GM19035 (cell line): ENCODE measurements around the gene CELF6.
A peak's percentile ranks its signal among the peaks of the same experiment; 100 is the strongest.

Experiments
- ATAC-seq: cut with Tn5 transposase; IDR thresholded peaks from one replicate; pipeline ENCODE4 v1.9.1; 2021; ENCODE audit not compliant: unreplicated experiment

The CELF6 gene

DNA sequence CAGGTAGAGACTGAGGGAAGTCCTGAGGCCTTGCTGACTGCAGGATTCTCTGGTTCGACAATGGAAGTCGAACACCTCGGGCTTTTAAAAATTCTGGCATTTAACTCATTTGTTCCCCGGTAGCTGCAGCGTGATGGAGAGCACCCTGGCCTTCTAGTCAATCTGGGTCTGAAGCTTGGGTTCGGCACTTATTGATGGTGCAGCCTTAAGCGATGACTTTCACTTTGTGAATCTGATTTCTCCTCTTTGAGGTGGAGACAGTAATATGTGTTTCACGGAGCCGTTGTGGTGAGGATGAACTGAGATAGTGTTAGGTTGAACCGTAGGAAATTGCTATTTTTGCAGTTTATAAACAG lies 47.0 kb downstream of the CELF6 start:
- ATAC-seq, result no peak

DNA sequence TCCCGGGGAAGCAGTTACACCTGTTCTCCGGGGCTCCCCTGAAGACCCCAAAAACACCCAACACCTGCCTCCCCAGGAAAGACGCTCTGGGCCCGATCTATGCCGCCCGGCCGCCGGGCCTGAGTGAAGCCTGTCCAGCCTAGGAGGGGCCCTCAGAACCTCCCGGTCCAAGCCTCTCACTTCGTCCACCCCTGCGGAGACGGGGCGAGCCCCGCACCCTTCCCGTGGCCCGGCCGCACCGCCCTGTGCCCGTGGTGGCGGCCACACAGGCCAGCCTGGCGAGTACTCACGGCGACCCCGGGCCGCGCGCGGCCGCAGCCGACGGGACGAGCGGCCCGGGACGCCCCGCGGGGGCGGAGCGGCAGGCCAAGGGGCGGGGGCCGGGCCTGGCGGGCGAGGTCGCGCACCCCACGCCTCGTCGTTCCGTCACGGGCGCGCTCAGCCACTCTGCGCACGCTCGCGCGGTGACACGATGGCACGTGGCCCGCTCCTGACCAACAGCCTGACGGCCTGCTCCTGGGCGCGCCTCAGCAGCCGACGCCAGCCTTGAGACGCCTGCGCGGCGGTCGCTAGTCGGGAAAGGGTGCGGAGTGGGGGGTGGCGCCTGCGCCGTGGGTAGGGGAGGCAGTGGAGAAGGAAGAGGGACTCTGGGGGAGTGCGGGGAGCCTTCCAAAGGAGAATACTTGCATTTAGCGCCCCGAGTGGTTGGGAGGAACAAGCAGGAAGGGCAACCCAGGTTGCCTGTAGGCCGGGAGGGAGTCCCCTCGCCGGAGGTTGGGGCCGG lies 47.6 kb downstream of the CELF6 start, which contains the start of gene PARP6:
PARP6 (minus strand) TSS at position 342 of the 784 bp plus-strand sequence. CDS start 5,077 bp downstream, outside the sequence.
- ATAC-seq, result peak; percentile 95

DNA sequence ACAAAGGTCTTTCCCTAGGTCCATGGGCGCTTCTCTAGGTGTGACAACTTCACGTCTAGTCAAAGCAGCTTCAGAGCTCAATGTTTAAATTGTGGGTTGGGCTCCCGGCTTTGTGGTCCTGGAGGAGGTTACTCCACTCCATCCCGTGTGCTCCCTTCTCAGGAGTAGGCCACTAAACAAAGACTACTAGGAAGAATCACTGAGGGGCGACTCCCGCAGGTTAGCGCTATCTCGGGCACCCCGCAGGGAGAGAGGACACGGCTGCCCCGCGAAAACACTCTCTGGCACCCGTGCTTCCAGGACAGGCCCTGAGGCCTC lies 48.1 kb downstream of the CELF6 start:
- ATAC-seq, result no peak

DNA sequence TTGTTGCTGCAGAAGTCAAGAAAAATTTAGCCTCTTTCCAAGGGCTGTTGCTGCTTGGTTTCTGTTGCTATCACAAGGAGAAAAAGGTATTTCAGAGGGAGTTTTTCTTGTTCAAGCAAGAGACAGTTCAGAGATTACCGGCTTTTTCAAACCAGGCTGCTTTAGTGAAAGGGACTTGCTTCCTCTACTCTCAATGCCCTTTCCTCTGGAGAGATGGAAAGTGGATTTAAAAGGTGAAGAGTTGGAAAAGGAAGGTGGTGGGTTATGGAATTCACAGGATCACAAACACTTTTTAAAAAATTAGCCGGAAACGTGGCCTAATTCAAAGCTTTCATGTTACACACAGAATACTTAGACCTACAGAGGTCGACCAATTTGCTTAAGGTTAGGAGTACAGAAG lies 48.7 kb downstream of the CELF6 start:
- ATAC-seq, result no peak

DNA sequence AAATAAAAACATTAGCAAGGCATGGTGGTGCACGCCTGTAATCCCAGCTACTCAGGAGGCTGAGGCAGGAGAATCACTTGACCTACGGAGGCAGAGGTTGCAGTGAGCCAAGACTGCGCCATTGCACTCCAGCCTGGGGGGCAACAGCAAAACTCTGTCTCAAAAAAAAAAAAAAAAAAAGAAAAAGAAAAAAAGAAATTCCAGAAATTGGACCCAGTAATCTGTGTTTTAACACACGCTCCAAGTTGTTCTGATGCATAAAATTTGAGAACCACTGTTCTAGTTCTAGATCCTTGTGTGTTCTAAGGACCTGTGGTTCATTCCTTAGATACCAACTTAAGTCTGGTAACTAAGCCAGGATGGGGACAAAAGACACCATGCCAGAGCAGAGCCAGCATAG lies 50.2 kb downstream of the CELF6 start:
- no peak for ATAC-seq

DNA sequence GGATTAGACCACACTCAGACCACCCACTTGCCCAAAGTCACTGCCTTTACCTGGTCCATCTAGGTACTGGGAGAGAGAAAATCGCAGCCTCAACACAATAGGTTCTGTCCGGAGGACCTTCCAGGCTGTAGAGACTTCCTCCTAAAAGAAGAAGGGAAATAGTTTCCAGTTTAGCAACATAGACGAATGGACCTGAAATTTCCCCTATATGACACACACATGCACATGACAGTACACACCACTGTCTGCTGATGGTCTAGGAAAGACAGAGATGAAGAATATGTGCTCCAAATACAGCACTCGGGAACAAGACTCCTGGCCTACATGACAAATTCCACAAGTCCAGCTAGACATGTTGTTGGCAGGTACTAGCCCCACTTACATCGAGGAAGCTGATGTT lies 54.9 kb downstream of the CELF6 start:
- ATAC-seq, result no peak

DNA sequence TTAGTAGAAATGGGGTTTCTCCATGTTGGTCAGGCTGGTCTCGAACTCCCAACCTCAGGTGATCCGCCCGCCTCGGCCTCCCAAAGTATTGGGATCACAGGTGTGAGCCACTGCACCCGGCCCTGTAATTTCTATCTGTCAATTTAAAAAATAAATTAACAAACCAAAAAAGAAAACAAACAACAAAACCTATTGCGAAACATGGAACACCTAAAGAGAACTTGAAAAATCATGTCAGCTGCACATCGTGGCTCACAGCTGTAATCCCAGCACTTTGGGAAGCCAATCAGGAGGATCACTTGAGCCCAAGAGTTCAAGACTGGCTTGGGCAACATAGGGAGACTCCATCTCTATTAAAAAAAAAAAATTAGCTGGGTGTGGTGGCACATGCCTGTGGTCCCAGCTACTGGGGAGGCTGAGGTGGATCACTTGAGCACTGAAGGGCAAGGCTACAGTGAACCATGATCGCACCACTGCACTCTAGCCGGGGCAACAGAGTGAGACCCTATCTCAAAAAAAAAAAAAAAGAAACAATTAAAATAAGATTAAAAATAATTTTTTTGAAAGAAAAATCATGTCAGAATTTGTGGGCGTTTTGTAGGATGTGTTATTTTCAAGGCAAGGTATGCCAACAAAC lies 67.2 kb downstream of the CELF6 start:
- ATAC-seq, result no peak

DNA sequence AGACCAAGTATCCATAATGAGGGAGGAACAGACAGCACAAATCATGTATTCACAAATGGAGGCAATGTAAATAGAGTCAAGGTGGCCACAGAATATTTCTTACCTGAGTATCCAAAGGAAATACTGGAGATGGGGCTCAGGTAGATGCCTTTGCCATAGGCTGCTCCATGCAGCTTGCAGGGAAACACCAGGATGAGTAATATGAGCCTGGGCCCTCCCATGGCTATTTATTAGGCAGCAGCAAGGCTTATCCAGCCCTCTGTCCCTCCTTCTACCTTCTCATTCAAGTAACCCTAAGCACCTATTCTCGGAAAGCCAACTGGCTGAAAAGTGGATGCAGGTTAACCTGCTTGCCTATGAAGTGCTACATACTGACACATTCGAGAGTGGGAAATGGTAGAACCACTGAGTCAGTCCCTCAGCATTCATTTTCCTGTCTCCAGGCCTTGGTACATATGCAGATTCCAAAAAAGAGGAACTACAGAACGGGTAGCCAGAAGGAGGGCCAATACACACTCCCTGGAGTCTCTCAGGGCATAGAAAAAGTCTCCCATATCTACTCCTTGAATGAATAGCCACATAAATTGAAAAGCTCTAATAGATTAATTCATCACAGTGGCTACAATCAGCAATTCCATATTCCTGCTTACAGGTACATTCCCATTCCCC lies 70.7 kb downstream of the CELF6 start:
- no peak for ATAC-seq

DNA sequence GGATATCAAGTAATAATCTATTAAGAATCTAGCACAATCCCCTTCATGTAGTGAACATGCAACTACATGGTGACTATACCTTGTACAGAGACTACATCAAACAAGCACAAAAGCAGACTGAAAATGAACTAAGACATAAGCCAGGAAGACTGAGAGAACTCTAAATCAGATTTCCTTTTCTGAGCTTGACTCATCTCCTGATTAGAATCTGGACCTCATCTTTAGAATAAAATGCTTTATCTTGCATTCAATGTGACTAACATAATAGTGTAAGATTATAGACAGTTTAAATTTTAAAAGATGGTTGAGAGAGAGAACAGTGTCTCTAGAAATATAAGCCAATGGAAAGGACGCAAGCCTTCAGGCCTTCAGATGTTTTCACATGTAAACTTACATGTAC lies 71.4 kb downstream of the CELF6 start:
- no peak for ATAC-seq

DNA sequence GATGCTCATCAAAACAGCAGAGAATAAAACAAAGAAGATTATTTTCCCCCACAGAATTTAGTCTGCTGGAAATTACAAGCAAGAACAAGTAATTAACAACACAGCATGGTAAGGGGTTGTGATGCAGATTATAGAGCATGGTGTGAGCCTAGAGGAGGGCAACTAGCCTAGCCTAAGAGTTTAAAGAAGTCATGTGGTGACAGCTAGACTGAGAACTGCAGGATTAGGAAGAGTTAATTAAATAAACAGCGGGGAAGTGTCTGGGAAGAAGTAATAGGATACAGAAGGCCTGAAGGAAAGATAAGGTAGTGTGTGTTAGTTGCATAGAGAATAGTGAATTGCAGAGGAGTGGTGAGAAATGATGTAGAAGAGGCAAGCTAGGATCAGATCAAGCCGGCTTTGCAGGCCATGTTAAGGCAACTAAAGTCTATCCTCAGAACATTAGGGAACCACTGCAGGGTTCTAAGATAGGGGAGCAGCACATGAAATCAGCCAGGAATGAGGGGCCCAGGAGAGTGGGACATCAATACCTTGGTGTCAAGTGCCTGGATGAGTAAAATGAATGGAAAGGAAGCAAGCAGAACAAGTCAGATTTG lies 77.1 kb downstream of the CELF6 start:
- no peak for ATAC-seq

DNA sequence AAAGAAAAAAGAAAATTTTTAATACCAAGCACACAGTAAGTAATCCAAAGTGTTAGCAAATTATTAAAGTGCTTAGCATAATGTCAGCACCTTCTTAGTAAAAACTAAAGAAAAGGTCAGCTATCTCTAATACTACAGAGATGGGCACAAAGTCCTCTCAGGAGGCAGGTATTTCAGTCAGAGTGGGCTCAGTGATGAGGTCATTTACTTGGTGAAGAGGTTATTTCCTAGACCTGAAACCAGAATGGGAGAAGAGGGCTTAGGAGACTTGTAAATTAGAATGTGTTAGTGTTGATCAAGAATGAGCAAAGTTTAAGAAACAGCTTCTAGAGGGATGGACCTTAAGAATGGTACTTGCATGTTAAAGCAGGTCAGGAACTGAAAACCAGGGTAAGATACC lies 80.3 kb downstream of the CELF6 start:
- ATAC-seq, result no peak

DNA sequence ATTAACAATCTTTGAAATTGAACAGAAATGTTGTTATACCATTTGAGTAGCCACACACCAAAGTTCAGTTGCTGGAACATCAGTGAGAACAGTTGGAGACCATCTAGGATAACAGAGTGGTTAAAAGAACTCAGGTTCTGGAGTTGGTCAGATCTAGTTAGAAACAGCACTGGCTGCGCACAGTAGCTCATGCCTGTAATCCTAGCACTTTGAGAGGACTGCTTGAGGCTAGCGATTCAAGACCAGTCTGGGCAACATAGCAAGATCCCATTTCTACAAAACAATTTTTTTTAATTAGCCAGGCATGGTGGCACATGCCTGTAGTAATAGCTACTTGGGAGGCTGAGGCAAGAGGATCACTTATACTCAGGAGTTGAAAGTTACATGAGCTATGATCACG lies 81.4 kb downstream of the CELF6 start:
- ATAC-seq, result no peak

DNA sequence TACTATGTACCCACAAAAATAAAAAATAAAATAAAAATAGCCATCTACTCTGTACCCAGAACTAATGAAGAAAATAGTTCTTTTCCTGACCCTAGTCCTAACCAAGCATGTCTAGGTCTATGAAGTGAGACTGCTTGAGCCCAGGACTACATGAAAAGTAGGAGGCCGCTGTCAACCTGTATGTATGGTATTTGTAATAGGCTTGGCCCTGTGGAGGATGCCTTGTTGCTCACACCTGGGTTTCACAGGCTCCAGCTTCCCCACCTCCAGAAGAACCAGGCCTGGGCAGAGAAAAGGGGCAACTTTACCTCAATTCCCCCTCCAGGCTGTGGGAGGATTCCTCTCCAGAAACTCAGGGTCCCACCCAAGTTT lies 82.1 kb downstream of the CELF6 start:
- no peak for ATAC-seq

DNA sequence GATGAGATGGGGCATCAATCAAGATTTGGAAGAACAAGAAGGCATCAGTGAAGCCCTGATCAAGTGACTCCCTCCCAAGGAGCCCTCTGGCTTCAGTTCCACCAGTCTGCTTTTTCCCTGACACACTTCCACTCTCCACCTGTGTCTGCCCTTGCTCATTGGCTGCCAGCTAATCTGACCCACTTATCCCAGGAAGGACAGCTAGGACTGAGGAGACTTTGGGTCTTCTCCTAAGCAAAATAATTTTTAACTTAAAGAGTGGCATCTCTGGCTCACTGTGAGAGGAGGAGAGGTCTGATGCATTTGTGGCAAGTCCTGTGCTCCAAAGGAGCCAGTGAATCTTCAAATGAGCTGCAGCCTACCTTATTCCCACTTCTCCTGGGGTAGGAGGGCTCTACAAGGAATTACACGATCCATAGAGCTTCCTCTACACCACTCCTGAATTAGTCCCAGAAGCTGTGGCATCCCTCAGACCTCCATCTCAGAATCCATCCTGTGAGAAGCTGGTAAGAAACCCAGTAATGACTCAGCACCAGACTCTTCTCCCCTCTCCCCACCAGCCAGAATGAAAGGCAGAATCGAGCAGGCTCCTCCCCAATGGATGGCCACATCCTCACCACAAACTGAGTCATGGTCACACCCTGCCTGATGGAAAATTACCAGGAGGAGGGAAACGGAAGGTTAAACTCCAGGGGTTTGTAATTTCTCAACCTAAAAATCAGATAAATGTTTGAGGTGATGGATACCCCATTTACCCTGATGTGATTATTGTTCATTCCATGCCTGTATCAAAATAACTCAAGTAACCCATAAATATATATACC lies 82.7 kb downstream of the CELF6 start:
- ATAC-seq, result peak; percentile 67

DNA sequence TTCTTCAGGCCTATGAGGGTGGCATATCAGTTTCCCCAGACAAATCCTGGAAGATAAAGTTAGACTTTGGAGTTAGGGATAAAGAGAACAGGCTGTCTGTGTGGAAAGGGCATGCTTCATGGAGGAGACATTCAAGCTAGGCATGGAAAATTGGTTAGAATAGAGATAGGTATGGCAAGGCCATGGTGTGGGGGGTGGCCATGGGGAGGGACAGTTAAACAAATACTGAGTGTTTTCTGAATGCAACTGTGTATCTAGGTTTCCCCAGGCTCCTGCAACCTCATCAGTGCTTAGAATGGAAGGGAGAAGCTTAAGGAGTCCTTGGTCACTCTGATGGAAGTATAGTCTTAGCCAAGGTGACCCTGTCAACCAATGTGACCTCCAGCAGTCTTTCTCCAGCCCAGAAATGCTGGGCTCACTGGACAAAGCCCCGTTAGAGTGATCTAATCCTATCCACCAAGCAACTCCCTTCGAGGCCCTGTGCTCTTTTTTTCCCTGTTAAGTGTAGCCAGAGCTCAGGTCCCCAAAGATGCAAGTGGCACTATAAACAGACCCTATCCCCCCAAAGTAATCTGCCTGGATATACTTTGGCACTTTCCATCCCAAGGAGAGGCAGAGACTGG lies 83.5 kb downstream of the CELF6 start:
- no peak for ATAC-seq

DNA sequence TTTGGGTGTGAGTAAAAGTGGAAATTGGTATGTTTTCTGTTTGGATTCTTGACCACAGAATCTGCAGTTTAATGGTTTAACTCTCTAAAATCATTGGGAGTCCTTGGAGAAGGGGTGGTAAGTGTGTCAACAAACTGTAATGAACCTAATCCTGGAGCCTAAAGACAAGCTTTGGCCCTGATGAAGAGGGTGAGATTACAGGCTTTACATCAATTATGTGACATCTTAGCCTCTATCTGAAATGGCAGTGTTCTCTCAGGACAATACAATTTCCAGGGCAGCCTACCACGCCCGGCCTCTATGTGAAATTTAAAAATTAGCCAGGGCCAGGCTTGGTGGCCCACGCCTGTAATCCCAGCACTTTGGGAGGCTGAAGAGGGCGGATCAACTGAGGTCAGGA lies 84.7 kb downstream of the CELF6 start:
- no peak for ATAC-seq
